Stimulated activated effector memory CD8-positive, alpha-beta T cell treated with anti-CD3 and anti-CD28 coated beads, Interleukin-12 subunit alpha, Interleukin-12 subunit beta, amount 100 ng/mL, for 72 hours (primary cell): Measurements from ENCODE around the gene TENM3.
"Not testable (repeated sequence)": the region's sequence is repeated elsewhere in the genome, so short reads cannot be mapped to it uniquely, and the experiment has no call there.

Experiments
- ATAC-seq: fragments of 150-1000 bp; cut with Tn5 transposase; 2 replicates; pipeline ENCODE4 v1.10.0; 2021
- DNase-seq, 2 donors: peaks; one replicate each; pipeline ENCODE4 v3.0.0; 2021 to 2022; ENCODE audit warnings: low spot score in 2 of 2
- H3K27ac Mint-ChIP-seq: one replicate; pipeline ENCODE4 v1.8.0; 2022; ENCODE audit warnings: mild to moderate bottlenecking, mixed read lengths
- H3K36me3 Mint-ChIP-seq: one replicate; pipeline ENCODE4 v1.8.0; 2022; ENCODE audit warnings: mild to moderate bottlenecking, mixed read lengths
- H3K4me1 Mint-ChIP-seq: one replicate; pipeline ENCODE4 v1.8.0; 2022; ENCODE audit warnings: mixed read lengths
- H3K4me3 Mint-ChIP-seq: one replicate; pipeline ENCODE4 v1.8.0; 2022; ENCODE audit warnings: mild to moderate bottlenecking, mixed read lengths
- H3K9me3 Mint-ChIP-seq: one replicate; pipeline ENCODE4 v1.8.0; 2022; ENCODE audit warnings: mixed read lengths

The TENM3 gene

DNA sequence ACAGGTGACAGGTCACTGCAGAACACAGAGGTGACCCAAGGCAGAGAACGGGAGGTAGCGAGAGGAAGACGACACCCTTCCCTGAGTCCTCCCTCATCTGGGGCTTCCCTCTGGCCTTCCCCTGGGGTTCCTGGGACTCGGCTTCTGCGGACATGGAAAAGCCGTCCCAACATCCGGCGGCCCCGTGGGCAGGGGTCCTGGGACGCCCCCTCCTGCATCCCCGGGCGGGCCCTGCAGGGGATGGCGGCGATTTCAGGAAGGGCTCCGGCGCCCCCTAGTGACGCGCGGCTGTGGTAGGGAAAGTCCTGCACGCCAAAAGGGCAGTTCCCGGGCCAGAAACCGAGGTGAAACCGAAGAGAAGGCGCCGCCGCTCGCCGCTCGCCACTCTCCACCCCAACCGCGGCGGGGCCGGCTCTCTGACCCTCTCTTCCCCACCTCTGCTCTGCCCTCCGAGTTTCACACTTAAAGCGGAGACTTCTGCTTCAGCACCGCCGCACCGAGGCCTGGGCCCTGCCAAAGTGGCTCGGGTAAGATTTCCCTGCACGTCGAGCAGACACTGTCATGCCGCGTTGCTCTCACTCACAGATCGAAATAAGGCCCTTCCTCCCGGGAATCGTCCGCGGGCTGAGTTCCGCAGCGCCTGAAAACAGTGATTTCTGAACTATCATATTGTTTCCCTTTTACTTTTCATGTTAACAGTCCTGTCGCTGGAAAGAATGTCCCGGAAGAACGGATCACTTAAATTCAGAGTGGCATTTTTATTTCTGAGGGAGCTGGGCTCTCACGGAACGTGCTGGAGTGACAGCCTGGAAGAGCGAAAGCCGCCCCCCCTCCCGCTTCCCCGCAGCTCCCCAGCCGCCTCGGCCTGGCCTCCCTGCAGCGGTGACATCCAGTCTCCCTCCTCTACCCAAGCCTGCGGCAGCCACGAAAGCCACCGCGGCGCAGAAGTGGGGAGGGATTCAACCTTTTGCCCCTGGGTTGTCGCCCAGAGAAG is 563.4 kb downstream of the TENM3 start:
- peak; percentile 59 for ATAC-seq

DNA sequence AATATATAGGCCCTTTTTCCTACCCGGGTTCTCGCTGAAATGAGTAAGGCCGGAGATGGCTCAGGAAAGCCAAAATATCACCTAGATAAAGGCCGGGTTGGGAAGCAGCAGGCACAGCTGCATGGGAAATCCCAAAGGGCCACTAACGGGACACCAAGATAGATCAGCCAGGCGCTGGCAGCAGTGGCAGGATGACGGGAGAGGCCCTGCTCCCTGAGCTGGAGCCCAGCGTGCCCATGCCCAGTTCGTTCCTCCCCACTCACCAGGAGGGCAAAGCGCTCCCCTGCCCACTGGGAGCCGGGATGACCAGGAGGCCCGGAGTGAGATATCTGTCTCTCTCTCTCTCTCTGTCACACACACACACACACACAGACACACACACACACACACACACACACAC is 564.1 kb downstream of the TENM3 start:
- H3K4me1 Mint-ChIP-seq: peaks cover 8% of the 10 kb centered on the region
- H3K9me3 Mint-ChIP-seq: peaks cover 6% of the 10 kb centered on the region
- no peak overlapping the region for H3K4me3 Mint-ChIP-seq
- H3K36me3 Mint-ChIP-seq: no peaks in the 10 kb centered on the region
- no peak overlapping the region for H3K27ac Mint-ChIP-seq
- ATAC-seq (no peak), DNase-seq (no peak)

More for the DNA sequence above, 563.4 kb downstream of the TENM3 start:
- Mint-ChIP-seq H3K27ac (peak overlapping the region; percentile 69), H3K4me1 (peaks cover 7% of the 10 kb centered on the region), H3K4me3 (peak overlapping the region; percentile 69), H3K9me3 (no peaks in the 10 kb centered on the region), H3K36me3 (no peaks in the 10 kb centered on the region)
- peak; percentile 55 to 86 for DNase-seq

DNA sequence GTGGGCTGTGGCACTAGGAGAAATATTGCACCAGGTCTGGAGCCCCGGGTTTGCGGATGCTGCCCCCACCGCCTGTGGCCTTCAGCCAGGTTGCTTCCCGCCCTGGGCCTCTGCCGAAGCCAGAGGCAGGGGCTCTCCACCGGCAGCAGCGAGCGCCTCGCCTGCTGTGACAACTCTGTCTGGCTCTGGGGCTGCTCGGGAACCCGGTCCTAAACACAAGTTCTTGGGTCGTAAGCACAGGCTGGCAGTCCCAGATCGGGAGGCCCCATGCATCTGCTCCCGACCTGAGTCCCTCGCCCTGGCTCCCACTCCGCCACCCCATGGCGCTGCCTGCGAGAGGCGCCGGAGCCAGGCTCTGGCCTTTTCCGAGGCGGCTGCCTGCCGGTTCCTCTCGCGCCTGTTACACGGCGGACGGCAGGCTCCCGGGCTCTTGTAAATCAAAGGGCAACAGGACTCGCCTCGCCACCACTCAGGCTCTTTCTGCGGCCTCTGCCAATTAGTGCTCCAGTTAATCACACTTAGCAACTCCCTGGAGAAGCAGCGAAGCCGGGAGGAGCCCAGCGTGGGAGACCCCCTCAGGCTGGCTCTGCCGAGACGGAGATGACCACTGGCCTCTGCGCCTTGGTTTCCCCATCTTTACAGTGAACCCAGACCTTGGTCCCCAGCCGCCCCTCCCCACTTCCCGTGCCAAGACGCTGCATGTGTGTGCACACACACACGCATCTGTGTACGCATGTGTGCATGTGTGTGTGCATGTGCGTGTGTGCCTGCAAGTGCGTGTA is 564.8 kb downstream of the TENM3 start:
- ATAC-seq (no peak), DNase-seq (no peak)
- H3K36me3 Mint-ChIP-seq: no peaks in the 10 kb centered on the region
- H3K4me1 Mint-ChIP-seq: peaks cover 14% of the 10 kb centered on the region
- H3K27ac Mint-ChIP-seq: no peak overlapping the region
- no peak overlapping the region for H3K4me3 Mint-ChIP-seq
- peaks cover 7% of the 10 kb centered on the region for H3K9me3 Mint-ChIP-seq

DNA sequence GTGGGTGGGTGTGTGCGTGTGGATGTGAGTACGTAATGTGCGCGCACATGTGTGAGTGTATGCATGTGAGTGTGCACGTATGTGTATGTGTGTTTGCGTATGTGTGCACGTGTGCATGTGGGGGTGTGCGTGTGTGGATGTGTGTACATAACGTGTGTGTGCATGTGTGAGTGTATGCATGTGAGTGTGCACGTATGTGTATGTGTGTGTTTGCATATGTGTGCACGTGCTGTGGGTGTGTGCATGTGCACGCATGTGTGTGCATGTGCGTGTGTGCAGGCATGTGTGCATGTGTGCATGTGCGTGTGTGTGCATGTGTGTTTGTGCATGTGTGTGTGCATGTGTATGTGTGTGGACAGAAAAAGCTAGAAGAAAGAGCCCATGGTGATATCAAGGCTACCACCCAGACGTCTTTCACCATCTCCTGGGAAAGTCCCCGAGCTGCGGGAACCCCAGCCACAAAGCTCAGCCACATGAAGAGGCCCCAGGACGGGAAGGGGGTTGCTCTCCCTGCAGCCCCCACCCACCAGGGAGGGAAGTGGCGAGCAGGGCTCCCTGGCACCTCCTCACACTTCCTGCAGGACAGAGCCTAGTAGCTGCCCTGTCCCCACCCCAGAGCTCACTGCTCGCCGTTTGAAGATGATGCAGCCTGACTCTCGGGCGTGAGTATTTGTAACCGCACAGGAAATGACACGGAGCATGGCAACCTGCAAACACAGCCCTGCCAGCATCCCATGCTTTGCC is 565.6 kb downstream of the TENM3 start:
- H3K36me3 Mint-ChIP-seq: no peaks in the 10 kb centered on the region
- no peak overlapping the region for H3K27ac Mint-ChIP-seq

DNA sequence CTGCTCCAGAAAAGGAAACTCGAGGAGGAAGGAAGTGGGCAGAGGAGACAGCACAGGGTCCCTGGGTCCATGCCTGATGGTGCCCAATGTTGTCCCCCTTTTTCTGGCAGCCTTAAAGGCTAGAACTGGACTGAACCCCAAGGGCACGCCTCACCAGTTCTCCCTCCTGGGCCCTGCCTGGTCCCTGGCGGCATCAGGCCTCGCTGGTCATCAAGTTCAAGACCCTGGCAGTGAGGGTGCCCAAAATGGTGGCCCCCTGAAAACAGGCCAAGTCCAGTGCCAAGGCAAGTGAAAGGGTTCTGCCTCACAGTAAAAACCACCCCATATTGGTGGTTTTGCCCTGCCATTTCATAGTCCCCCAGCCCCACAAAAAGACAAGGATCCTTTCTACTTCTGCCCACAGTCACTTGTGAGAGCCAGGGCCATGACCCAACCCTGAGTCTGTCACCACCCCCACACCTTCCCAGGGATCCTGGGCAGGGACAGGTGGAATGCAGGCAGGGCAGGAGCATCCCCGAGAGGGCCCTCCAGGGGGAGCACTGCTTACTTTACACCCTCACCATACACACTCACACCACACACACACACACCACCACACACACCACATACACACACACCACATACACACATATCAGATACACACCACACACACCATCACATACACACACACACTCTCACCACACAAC is 566.4 kb downstream of the TENM3 start:
- peaks cover 22% of the 10 kb centered on the region for H3K4me1 Mint-ChIP-seq
- DNase-seq (peak in 1 of 2 donors; percentile 73), ATAC-seq (peak; percentile 33)
- H3K4me3 Mint-ChIP-seq: no peak overlapping the region
- H3K9me3 Mint-ChIP-seq: peaks cover 12% of the 10 kb centered on the region
- no peak overlapping the region for H3K27ac Mint-ChIP-seq
- H3K36me3 Mint-ChIP-seq: no peaks in the 10 kb centered on the region

More for the DNA sequence above, 565.6 kb downstream of the TENM3 start:
- Mint-ChIP-seq H3K4me3 (no peak overlapping the region), H3K4me1 (peaks cover 22% of the 10 kb centered on the region), H3K9me3 (peaks cover 12% of the 10 kb centered on the region)
- ATAC-seq (peak; percentile 89), DNase-seq (peak in 1 of 2 donors; percentile 19)

DNA sequence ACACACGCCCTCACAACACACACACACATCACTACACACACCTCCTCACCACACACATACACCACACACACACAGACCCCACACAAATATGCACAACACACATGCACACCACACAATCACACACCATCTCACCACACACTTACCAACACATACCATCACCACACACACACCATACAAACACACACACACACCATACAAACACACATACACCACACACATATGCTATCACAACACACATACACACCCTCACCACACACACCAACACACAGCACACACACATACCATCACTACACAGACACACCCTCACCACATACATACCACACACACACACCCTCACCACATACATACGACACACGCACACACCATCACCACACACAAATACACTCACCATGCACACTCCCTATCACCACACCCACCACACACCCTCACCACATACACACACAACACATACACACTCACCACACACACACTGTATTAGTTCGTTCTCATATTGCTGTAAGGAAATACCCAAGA is 567.0 kb downstream of the TENM3 start:
- no peaks in the 10 kb centered on the region for H3K36me3 Mint-ChIP-seq
- peaks cover 12% of the 10 kb centered on the region for H3K9me3 Mint-ChIP-seq
- no peak for ATAC-seq
- H3K27ac Mint-ChIP-seq: no peak overlapping the region
- no peak overlapping the region for H3K4me3 Mint-ChIP-seq
- DNase-seq: no peak
- H3K4me1 Mint-ChIP-seq: peaks cover 22% of the 10 kb centered on the region

DNA sequence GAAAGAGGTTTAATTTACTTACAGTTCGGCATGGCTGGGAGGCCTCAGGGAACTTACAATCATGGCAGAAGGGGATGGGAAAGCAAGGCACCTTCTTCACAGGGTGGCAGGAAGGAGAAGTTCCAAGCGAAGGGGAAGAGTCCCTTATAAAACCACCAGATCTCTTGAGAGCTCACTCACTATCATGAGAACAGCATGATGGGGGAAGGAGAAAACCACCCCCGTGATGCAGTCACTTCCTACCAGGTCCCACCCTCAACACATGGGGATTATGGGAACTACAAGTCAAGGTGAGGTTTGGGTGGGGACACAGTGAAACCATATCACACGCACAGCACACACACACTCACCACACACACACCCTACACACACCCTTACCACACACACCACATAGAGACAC is 569.7 kb downstream of the TENM3 start:
- peaks cover 14% of the 10 kb centered on the region for H3K4me1 Mint-ChIP-seq
- no peak for DNase-seq
- H3K36me3 Mint-ChIP-seq: no peaks in the 10 kb centered on the region
- no peak overlapping the region for H3K4me3 Mint-ChIP-seq
- ATAC-seq: no peak
- no peak overlapping the region for H3K27ac Mint-ChIP-seq
- peaks cover 12% of the 10 kb centered on the region for H3K9me3 Mint-ChIP-seq

DNA sequence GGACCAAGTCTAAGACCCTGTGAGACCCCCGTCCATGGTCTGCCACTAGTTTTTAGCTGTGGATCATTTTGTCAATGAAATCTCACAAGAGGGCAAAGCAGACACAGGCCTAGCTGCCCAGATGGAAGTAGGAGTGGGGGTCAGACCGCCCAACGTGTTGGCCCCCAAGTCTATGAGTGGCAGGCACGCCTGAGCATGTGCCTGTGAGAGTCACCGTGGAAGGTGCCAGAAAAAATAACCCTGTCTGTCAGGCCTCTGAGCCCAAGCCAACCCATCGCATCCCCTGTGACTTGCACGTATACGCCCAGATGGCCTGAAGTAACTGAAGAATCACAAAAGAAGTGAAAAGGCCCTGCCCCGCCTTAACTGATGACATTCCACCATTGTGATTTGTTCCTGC is 570.9 kb downstream of the TENM3 start:
- peaks cover 14% of the 10 kb centered on the region for H3K4me1 Mint-ChIP-seq
- ATAC-seq, H3K36me3 Mint-ChIP-seq, H3K27ac Mint-ChIP-seq, H3K4me3 Mint-ChIP-seq, DNase-seq: not testable (repeated sequence)
- peaks cover 12% of the 10 kb centered on the region for H3K9me3 Mint-ChIP-seq

DNA sequence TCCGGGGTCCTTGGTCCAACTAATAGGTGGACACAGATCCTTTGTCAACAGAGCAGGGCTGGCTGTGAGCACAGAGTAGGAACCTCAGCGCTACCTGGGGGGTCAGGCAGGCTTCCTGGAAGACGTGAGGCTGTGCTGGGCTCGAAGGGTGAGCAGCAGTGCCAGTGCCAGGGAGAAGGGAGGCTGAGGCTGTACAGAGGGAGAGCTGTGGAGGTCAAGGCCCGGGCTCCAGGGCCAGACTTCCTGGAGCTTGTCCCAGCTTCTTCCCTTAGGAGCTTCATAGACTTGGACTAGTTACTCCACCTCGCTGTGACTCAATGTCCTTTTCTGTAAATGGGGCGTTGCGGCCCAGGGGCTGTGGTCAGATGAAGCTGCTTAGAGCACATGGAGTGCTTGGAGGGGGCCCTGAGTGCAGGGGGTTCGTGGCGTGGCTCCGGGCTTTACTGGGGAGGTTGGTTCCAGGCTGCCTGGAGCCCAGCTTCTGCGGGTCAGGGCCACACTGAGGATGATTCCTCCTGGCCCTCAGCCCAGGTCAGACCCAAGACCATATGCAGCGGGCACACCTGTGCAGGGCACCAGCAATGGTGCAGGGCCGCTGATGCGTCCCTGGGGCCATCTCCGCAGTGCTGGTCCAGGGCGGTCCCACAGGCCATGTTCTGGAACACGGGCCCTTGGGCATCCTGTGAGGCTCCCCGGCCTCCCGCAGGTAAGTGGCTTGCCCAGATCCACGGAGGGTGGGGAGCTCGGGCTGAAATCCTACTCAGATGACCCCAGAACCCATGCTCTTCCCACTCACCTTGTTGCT is 575.9 kb downstream of the TENM3 start:
- peak; percentile 37 for ATAC-seq
- Mint-ChIP-seq H3K4me3 (no peak overlapping the region), H3K4me1 (no peaks in the 10 kb centered on the region)

DNA sequence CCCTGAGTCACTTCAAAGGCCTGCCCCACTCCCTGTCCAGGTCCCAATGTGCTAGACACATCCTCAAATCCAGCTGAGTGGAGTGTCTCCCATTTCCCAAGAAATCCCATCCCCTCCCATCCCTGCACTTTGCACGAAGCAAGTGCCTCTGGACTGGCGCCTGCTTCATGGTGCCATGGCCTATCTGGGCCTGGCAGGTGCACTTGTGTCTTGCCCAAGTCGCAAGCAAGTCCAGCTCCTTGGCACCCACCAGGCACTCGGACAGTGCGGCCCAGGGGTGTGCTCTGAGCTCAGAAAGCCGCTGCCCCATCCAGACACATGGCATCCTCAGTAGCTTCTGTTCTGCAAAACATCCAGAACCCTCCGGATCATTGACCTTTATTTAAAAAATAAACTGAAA is 576.5 kb downstream of the TENM3 start:
- ATAC-seq (peak; percentile 26), DNase-seq (no peak)
- H3K27ac Mint-ChIP-seq: no peak overlapping the region
- no peak overlapping the region for H3K4me3 Mint-ChIP-seq
- H3K4me1 Mint-ChIP-seq: no peaks in the 10 kb centered on the region
- H3K9me3 Mint-ChIP-seq: no peaks in the 10 kb centered on the region
- H3K36me3 Mint-ChIP-seq: no peaks in the 10 kb centered on the region

More for the DNA sequence above, 575.9 kb downstream of the TENM3 start:
- DNase-seq: no peak
- Mint-ChIP-seq H3K36me3 (no peaks in the 10 kb centered on the region), H3K27ac (no peak overlapping the region), H3K9me3 (no peaks in the 10 kb centered on the region)

DNA sequence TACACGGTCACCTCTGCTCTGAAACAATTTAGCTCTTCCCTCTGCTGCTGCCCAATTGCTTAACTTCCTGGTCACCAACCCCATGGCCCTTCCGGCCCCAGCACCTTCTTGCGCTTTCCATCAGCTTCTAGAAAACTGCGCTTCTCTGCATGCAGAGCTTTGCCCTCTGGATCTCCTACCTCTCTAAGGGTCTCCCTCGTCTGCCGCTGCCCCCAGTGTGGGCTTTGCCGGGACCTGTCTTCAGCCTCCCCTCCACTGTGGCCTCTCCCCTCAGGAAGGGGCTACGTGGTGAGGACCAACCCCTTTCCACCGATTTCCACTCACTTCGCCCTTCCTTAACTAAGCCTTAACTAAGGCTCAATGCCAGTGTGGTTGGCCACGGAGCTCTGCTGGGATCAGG is 579.4 kb downstream of the TENM3 start:
- no peak for ATAC-seq
- H3K4me3 Mint-ChIP-seq: no peak overlapping the region
- no peaks in the 10 kb centered on the region for H3K4me1 Mint-ChIP-seq
- no peak overlapping the region for H3K27ac Mint-ChIP-seq
- DNase-seq: no peak
- no peaks in the 10 kb centered on the region for H3K9me3 Mint-ChIP-seq
- H3K36me3 Mint-ChIP-seq: no peaks in the 10 kb centered on the region

DNA sequence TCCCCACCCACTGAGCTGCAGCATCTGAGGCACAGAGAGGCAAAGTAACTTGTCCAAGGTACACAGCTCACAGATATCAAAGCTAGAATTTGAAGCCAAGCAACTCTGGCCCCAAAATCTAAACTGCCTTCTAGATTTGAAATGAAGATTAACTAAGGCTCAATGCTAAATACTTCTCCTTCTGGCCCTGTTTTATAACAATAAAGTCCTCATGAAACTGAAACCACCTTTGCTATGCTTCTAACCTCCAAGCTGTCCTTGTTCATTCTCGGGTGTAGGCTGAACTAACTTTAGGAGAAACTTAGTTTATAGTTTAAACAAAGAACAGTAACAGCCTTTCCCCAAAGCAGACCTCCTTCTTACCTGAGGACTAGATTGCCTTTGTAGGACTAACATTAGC is 580.4 kb downstream of the TENM3 start:
- no peak overlapping the region for H3K27ac Mint-ChIP-seq
- no peaks in the 10 kb centered on the region for H3K36me3 Mint-ChIP-seq
- DNase-seq: no peak
- no peak overlapping the region for H3K4me3 Mint-ChIP-seq
- H3K4me1 Mint-ChIP-seq: no peaks in the 10 kb centered on the region
- H3K9me3 Mint-ChIP-seq: no peaks in the 10 kb centered on the region
- no peak for ATAC-seq

DNA sequence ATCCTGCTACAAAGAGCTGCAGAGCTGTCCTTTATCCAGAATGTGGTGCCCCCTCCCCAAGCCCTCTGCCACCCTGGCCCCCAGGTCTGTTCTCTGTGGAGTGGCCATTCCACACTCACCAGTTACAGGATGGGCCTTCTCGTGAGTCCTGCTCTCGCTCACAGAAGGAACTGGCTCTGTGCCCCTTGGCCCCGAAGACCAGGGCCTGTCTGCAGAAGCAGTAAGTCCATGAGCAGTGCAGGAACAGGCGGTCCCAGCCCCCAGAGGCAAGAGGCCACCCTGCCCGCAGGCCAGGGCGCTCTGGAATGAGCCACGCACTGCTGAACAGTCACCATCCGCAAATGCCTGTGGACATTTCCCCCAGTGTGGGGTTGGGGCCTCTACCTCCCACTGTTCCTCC is 581.8 kb downstream of the TENM3 start:
- Mint-ChIP-seq H3K27ac (no peak overlapping the region), H3K36me3 (no peaks in the 10 kb centered on the region), H3K9me3 (no peaks in the 10 kb centered on the region), H3K4me3 (no peak overlapping the region), H3K4me1 (no peaks in the 10 kb centered on the region)
- DNase-seq (no peak), ATAC-seq (peak; percentile 3)

DNA sequence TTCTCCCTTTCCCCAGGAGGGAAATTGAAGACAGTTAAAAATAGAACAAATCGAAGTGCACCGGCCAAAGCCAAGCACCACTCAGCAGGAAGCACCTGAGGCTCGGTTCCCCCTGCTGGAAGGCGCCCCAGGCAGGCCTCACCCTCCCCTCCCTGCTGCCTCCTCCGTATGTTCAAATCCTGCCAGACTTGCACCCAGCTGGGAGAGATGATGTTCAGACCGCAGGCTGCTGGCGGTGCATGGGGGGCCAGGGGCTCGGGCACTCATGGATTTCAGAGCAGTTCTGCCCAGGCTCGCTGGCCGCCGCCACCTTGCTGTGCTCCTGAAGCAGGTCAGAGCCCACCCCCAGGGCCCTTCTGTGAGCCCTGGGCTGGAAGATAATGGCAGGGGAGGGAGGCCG is 582.6 kb downstream of the TENM3 start:
- ATAC-seq (no peak), DNase-seq (no peak)
- H3K4me1 Mint-ChIP-seq: no peaks in the 10 kb centered on the region
- no peaks in the 10 kb centered on the region for H3K36me3 Mint-ChIP-seq
- H3K27ac Mint-ChIP-seq: no peak overlapping the region
- no peak overlapping the region for H3K4me3 Mint-ChIP-seq
- H3K9me3 Mint-ChIP-seq: no peaks in the 10 kb centered on the region
